H1 (cell line): ENCODE measurements around the gene CD68. TPM values are rescaled to one million over a fixed set of nuclear protein-coding genes. Genes with fewer than 3 reads are reported as not detected.

Source experiments
- CTCF ChIA-PET: fragments of 300-600 bp; sonication (Branson Sonifier 250); formaldehyde crosslinking; loops from one replicate; lab custom pipeline; 2021; ENCODE audit not compliant: partially characterized antibody; lab: Charles Lee
- POLR2A ChIA-PET: fragments of 300-600 bp; sonication (Branson Sonifier 250); formaldehyde crosslinking; loops from one replicate; lab custom pipeline; 2021; ENCODE audit warnings: inconsistent platforms; ENCODE audit not compliant: partially characterized antibody; lab: Charles Lee
- DNase-seq, 2 experiments: peaks; one replicate each; pipeline versions ENCODE4 v3.0.0 to v3.0.0-alpha.2; 2010 to 2022; ENCODE audit warnings: low spot score in 2 of 2, low read depth in 1 of 2, mixed read lengths in 1 of 2
- FAIRE-seq: peaks from 2 replicates; lab custom pipeline; 2011; peaks lifted over from hg19 to GRCh38; lab: Jason Lieb, UNC
- H2AFZ ChIP-seq: 2 replicates; pipeline ENCODE4 v1.8.1; 2012; ENCODE audit warnings: low read length, inconsistent platforms
- H2AK5ac ChIP-seq: 2 replicates; pipeline ENCODE4 v1.6.1; 2013; ENCODE audit warnings: low read depth, low read length
- H2BK120ac ChIP-seq: replicated peaks from 2 replicates; pipeline ENCODE3; 2013; ENCODE audit warnings: low read depth, low read length, inconsistent platforms
- H2BK12ac ChIP-seq: 2 replicates; pipeline ENCODE4 v1.6.1; 2013; ENCODE audit warnings: low read depth, low read length
- H2BK15ac ChIP-seq: 2 replicates; pipeline ENCODE4 v1.6.1; 2013; ENCODE audit warnings: low read length
- H2BK20ac ChIP-seq: 2 replicates; pipeline ENCODE4 v1.6.1; 2013; ENCODE audit warnings: low read length
- H2BK5ac ChIP-seq: 2 replicates; pipeline ENCODE4 v1.6.1; 2013; ENCODE audit warnings: low read depth, low read length
- H3K14ac ChIP-seq: 2 replicates; pipeline ENCODE4 v1.6.1; 2013; ENCODE audit warnings: inconsistent platforms; ENCODE audit not compliant: insufficient read length
- H3K18ac ChIP-seq: 2 replicates; pipeline ENCODE4 v1.6.1; 2013; ENCODE audit warnings: low read length; ENCODE audit errors: extremely low read depth
- H3K23ac ChIP-seq: 2 replicates; pipeline ENCODE4 v1.6.1; 2013; ENCODE audit warnings: inconsistent platforms; ENCODE audit not compliant: insufficient read length
- H3K23me2 ChIP-seq: 2 replicates; pipeline ENCODE4 v1.6.1; 2013; ENCODE audit warnings: low read depth, low read length
- H3K27ac ChIP-seq: 2 replicates; pipeline ENCODE4 v1.6.1; 2011; ENCODE audit warnings: low read depth, low read length, inconsistent platforms
- H3K27me3 ChIP-seq, 4 experiments: replicated peaks in 1 of 4; 1 replicate in 1 of 4; 2 replicates in 3 of 4; pipeline versions ENCODE4 v1.6.1 to v1.8.1; 2011 to 2013; ENCODE audit warnings: low read length in 3 of 4, mild to moderate bottlenecking in 3 of 4, inconsistent platforms in 2 of 4, mixed read lengths in 2 of 4, moderate library complexity in 1 of 4; ENCODE audit not compliant: control insufficient read depth in 3 of 4, insufficient read depth in 3 of 4; ENCODE audit errors: extremely low read depth in 1 of 4
- H3K36me3 ChIP-seq, 4 experiments: 2 replicates each; pipeline versions ENCODE4 v1.6.1 to v1.8.1; 2011 to 2013; ENCODE audit warnings: mild to moderate bottlenecking in 4 of 4, low read length in 3 of 4, moderate library complexity in 2 of 4, control low read depth in 1 of 4, inconsistent platforms in 1 of 4; ENCODE audit not compliant: insufficient read depth in 4 of 4, control insufficient read depth in 2 of 4
- H3K4ac ChIP-seq: replicated peaks from 2 replicates; pipeline ENCODE3; 2013; ENCODE audit warnings: low read length, low read depth, mixed read lengths, inconsistent platforms; ENCODE audit not compliant: insufficient read length
- H3K4me1 ChIP-seq, 4 experiments: replicated peaks in 1 of 4; 1 replicate in 1 of 4; 2 replicates in 3 of 4; pipeline versions ENCODE4 v1.6.1 to v1.8.1; 2011 to 2013; ENCODE audit warnings: low read length in 3 of 4, inconsistent platforms in 2 of 4, mixed read lengths in 1 of 4; ENCODE audit not compliant: insufficient read depth in 4 of 4, control insufficient read depth in 3 of 4
- H3K4me2 ChIP-seq, 2 experiments: 2 replicates each; pipeline versions ENCODE4 v1.6.1 to v1.8.1; 2011 to 2013; ENCODE audit warnings: low read depth in 2 of 2, low read length in 2 of 2, control low read depth in 1 of 2, inconsistent platforms in 1 of 2, mild to moderate bottlenecking in 1 of 2; ENCODE audit not compliant: insufficient read depth in 1 of 2
- H3K4me3 ChIP-seq, 4 experiments: fragments of 200-600, 300-600 bp in 1 of 4; sonication (generic), shearing (Covaris generic), sonication (Bioruptor Twin) in 1 of 4; 2 replicates each; pipeline versions ENCODE4 v1.5.1 to v1.8.1; 2011 to 2016; ENCODE audit warnings: low read length in 4 of 4, low read depth in 3 of 4, control low read depth in 2 of 4, inconsistent platforms in 2 of 4, mild to moderate bottlenecking in 2 of 4, mixed read lengths in 1 of 4, moderate library complexity in 1 of 4; ENCODE audit not compliant: insufficient read depth in 2 of 4; ENCODE audit errors: extremely low read depth in 1 of 4
- H3K56ac ChIP-seq: replicated peaks from 2 replicates; pipeline ENCODE3; 2013; ENCODE audit warnings: low read depth, mild to moderate bottlenecking, mixed read lengths, low read length, inconsistent platforms; ENCODE audit not compliant: insufficient read length
- H3K79me1 ChIP-seq: 2 replicates; pipeline ENCODE4 v1.6.1; 2013; ENCODE audit warnings: low read depth, low read length, control low read depth
- H3K79me2 ChIP-seq, 2 experiments: 2 replicates each; pipeline versions ENCODE4 v1.6.1 to v1.8.1; 2012 to 2013; ENCODE audit warnings: low read length in 2 of 2, mild to moderate bottlenecking in 2 of 2, inconsistent platforms in 1 of 2; ENCODE audit not compliant: insufficient read depth in 2 of 2, control insufficient read depth in 1 of 2
- H3K9ac ChIP-seq, 4 experiments: replicated peaks in 1 of 4; 1 replicate in 1 of 4; 2 replicates in 3 of 4; pipeline versions ENCODE4 v1.6.1 to v1.8.1; 2011 to 2013; ENCODE audit warnings: low read depth in 3 of 4, low read length in 3 of 4, control low read depth in 2 of 4, mild to moderate bottlenecking in 2 of 4, moderate library complexity in 2 of 4, inconsistent platforms in 1 of 4; ENCODE audit errors: extremely low read depth in 1 of 4
- H3K9me3 ChIP-seq, 2 experiments: 2 replicates each; pipeline versions ENCODE4 v1.6.1 to v1.8.1; 2012 to 2013; ENCODE audit warnings: mild to moderate bottlenecking in 2 of 2, moderate library complexity in 2 of 2, control low read depth in 1 of 2, inconsistent platforms in 1 of 2, low read depth in 1 of 2, low read length in 1 of 2, mixed read lengths in 1 of 2; ENCODE audit not compliant: insufficient read depth in 2 of 2
- H4K20me1 ChIP-seq, 2 experiments: replicated peaks in 1 of 2; 2 replicates each; pipeline versions ENCODE3 to v1.8.1; 2011 to 2013; ENCODE audit warnings: inconsistent platforms in 2 of 2, low read length in 2 of 2, mild to moderate bottlenecking in 1 of 2; ENCODE audit not compliant: insufficient read depth in 2 of 2, control insufficient read depth in 1 of 2
- H4K5ac ChIP-seq: 2 replicates; pipeline ENCODE4 v1.6.1; 2013; ENCODE audit warnings: low read length, low read depth, mixed read lengths, inconsistent platforms; ENCODE audit not compliant: insufficient read length
- H4K8ac ChIP-seq: 2 replicates; pipeline ENCODE4 v1.8.0; 2013; ENCODE audit warnings: mild to moderate bottlenecking, moderate library complexity, low read length, inconsistent platforms; ENCODE audit not compliant: insufficient read depth; ENCODE audit errors: extremely low read depth
- H4K91ac ChIP-seq: replicated peaks from 2 replicates; pipeline ENCODE3; 2013; ENCODE audit warnings: low read length, mixed read lengths, inconsistent platforms; ENCODE audit not compliant: insufficient read length
- E2F6 ChIP-seq: IDR thresholded peaks from 2 replicates; pipeline ENCODE4 v1.6.1; 2012; ENCODE audit warnings: inconsistent platforms
- HDAC2 ChIP-seq, 2 experiments: fragments of 300-600 bp in 1 of 2; sonication (generic) in 1 of 2; IDR thresholded peaks; 2 replicates each; pipeline ENCODE4 v1.6.1; 2011 to 2012; ENCODE audit warnings: low read depth in 2 of 2, low read length in 2 of 2, mild to moderate bottlenecking in 2 of 2, moderate library complexity in 2 of 2, borderline replicate concordance in 1 of 2, inconsistent platforms in 1 of 2
- POU5F1 ChIP-seq: IDR thresholded peaks from 2 replicates; pipeline ENCODE4 v1.6.1; 2011; ENCODE audit warnings: low read depth, mild to moderate bottlenecking, low read length, moderate library complexity
- SAP30 ChIP-seq: fragments of 300-600 bp; sonication (generic); IDR thresholded peaks from 2 replicates; pipeline ENCODE4 v1.7.1; 2012; ENCODE audit warnings: low read length, moderate library complexity, mild to moderate bottlenecking, inconsistent platforms; ENCODE audit not compliant: insufficient read depth, insufficient replicate concordance
- WGBS, 2 experiments: shearing (Covaris generic) in 1 of 2; methylation state at CpG; one replicate each; pipeline versions ENCODE4 v1.1.6 to v1.1.7; 2013 to 2015; ENCODE audit warnings: low lambda C conversion rate in 2 of 2, mixed read lengths in 2 of 2, inconsistent platforms in 1 of 2, low coverage in 1 of 2, missing lambda C conversion rate in 1 of 2; ENCODE audit not compliant: insufficient replicate concordance in 2 of 2, insufficient coverage in 1 of 2, insufficient read length in 1 of 2; ENCODE audit errors: extremely low coverage in 1 of 2, missing lambda C conversion rate in 1 of 2; 5-methylcytosine and 5-hydroxymethylcytosine counted together
- polyA plus RNA-seq, 7 experiments: library from polyadenylated mRNA; depleted of rRNA in 3 of 7; stranded (reverse) in 5 of 7; unstranded in 2 of 7; fragments of >200 nt in 5 of 7; fragments of 200-250 nt in 2 of 7; gene quantifications; 1 replicate in 5 of 7; 2 replicates in 1 of 7; 4 replicates in 1 of 7; pipeline versions ENCODE4 v1.2.1 to v1.2.3, GENCODE V29; 2011 to 2013; ENCODE audit warnings: missing spikeins in 2 of 7, mixed read lengths in 2 of 7
- total RNA-seq: library from RNA; stranded (reverse); fragmentation: NEBNext Ultra II Directional; extraction: Animal tissue kit (Norgen Biotek cat#: 25700); gene quantifications from 2 replicates; pipeline ENCODE4 v1.2.1, GENCODE V29; 2021

The CD68 gene
- total and polyA plus RNA-seq, 2 of the 8 experiments (the other 6 are each of a cell fraction or from before 2014, with no cell fraction given), result 0.18 TPM; not detected in 1

- Histone ChIP-seq H3K27me3 (no peaks in the 10 kb centered on the region), H3K9me3 (no peaks in the 10 kb centered on the region), H4K8ac (no peak overlapping the region; the same call in 1 of the 2 replicates), H3K79me1 (peaks cover 2% of the 10 kb centered on the region; the same call in 1 of the 2 replicates), H3K23me2 (peaks cover 8% of the 10 kb centered on the region), H3K4me3 (peak overlapping the region; percentile 72 to 98 (median 76)), H3K36me3 (peaks cover 0 to 4% (median 0%) of the 10 kb centered on the region in 4 experiments; a peak in 1 of 8 replicates), H4K5ac (no peak overlapping the region), H2BK5ac (no peak overlapping the region), H3K27ac (peak overlapping the region; percentile 16; the same call in 1 of the 2 replicates), H2BK12ac (no peak overlapping the region), H4K20me1 (no peaks in the 10 kb centered on the region), H2AK5ac (no peak overlapping the region), H3K4me1 (peaks cover 2 to 10% (median 4%) of the 10 kb centered on the region in 4 experiments; a peak in 5 of 7 replicates), H3K79me2 (peaks cover 0 to 3% of the 10 kb centered on the region in 2 experiments; a peak in 1 of 4 replicates), H3K4ac (no peak overlapping the region)
- DNase-seq (no peak), FAIRE-seq (no peak)
- CTCF ChIA-PET, result interaction anchor here (0.9 to 3.7 kb wide), 13 partner anchors 9 to 85 kb away, joined by 3 to 23 read pairs (median 5); partner anchors contain the start of genes EFNB3, FXR2, TP53 and WRAP53
- TF ChIP-seq SAP30, result no peak
- TF ChIP-seq HDAC2 (IDR thresholded peaks at IDR 0.05; ENCODE audit: borderline replicate concordance in 1 of 2, low read depth in 2 of 2, low read length in 2 of 2), result no peak
- no peak for TF ChIP-seq POU5F1
- TF ChIP-seq E2F6, result no peak
- TF ChIP-seq, all 59 proteins: peak for 0
- no peak overlapping the region for H2AFZ ChIP-seq
- H3K4me2 ChIP-seq, result peak overlapping the region; percentile 72 to 77
- no peak overlapping the region for H4K91ac ChIP-seq
- POLR2A ChIA-PET, result interaction anchor here (1.2 to 79.4 kb wide), 10 partner anchors 10 to 104 kb away, joined by 3 to 2272 read pairs (median 13); partner anchors contain the start of genes ATP1B2, EFNB3, FXR2 and MPDU1
- no peak overlapping the region for H3K23ac ChIP-seq
- H3K14ac ChIP-seq, result no peak overlapping the region
- H3K18ac ChIP-seq, result peak overlapping the region; percentile 87
- H3K56ac ChIP-seq, result peak overlapping the region; percentile 62
- H2BK120ac ChIP-seq, result no peak overlapping the region
- peak overlapping the region in 3 of 4 experiments; percentile 64 to 79 (median 77); a peak in 5 of 7 replicates for H3K9ac ChIP-seq
- peak overlapping the region; percentile 61; the same call in 1 of the 2 replicates for H2BK15ac ChIP-seq
- H2BK20ac ChIP-seq, result no peak overlapping the region
- WGBS, 2 experiments, result 26% methylated on average over 6 of the region's 6 CpGs; no CpG with 5 or more reads in 1 of the 2 experiments
These were observed 47.5 kb downstream of the CD68 start for GRCh38 chr17:7626956-7627249.
